Fibroblast of lung (primary cell): Measurements from ENCODE around the gene DAPK3. TPM values are rescaled to one million over a fixed set of nuclear protein-coding genes. Genes with fewer than 3 reads are reported as not detected.

Experiments used
- DNase-seq, 2 donors: peaks; one replicate each; pipeline versions ENCODE4 v3.0.0 to v3.0.0-alpha.2; 2010; ENCODE audit warnings: low read depth in 2 of 2
- H2AFZ ChIP-seq: 2 replicates; pipeline ENCODE4 v1.5.1; 2012; ENCODE audit warnings: low read length, control low read depth, inconsistent platforms
- H3K27ac ChIP-seq: 2 replicates; pipeline ENCODE4 v1.5.1; 2011; ENCODE audit warnings: low read length, control low read depth; ENCODE audit not compliant: insufficient read depth
- H3K27me3 ChIP-seq: 2 replicates; pipeline ENCODE4 v1.5.1; 2011; ENCODE audit warnings: mild to moderate bottlenecking, low read length; ENCODE audit not compliant: control insufficient read depth, insufficient read depth
- H3K36me3 ChIP-seq: 2 replicates; pipeline ENCODE4 v1.5.1; 2011; ENCODE audit warnings: low read length; ENCODE audit not compliant: control insufficient read depth, insufficient read depth
- H3K4me1 ChIP-seq: 2 replicates; pipeline ENCODE4 v1.5.1; 2011; ENCODE audit warnings: low read length; ENCODE audit not compliant: control insufficient read depth, insufficient read depth; ENCODE audit errors: extremely low read depth
- H3K4me2 ChIP-seq: 2 replicates; pipeline ENCODE4 v1.5.1; 2011; ENCODE audit warnings: low read length, control low read depth; ENCODE audit not compliant: insufficient read depth; ENCODE audit errors: extremely low read depth
- H3K4me3 ChIP-seq, 4 experiments: fragments of 200-600 bp in 1 of 4; sonication (generic) in 1 of 4; replicated peaks in 1 of 4; 2 replicates each; pipeline ENCODE4 v1.5.1; 2011 to 2016; ENCODE audit warnings: low read length in 4 of 4, low read depth in 3 of 4, mild to moderate bottlenecking in 3 of 4, control low read depth in 2 of 4, inconsistent platforms in 1 of 4, mixed read lengths in 1 of 4; ENCODE audit not compliant: insufficient read depth in 1 of 4; ENCODE audit errors: control extremely low read depth in 1 of 4
- H3K79me2 ChIP-seq: 2 replicates; pipeline ENCODE4 v1.5.1; 2012; ENCODE audit warnings: mild to moderate bottlenecking, low read length, inconsistent platforms; ENCODE audit not compliant: control insufficient read depth, insufficient read depth
- H3K9ac ChIP-seq: 2 replicates; pipeline ENCODE4 v1.5.1; 2011; ENCODE audit warnings: mild to moderate bottlenecking, low read length, control low read depth; ENCODE audit not compliant: insufficient read depth
- H3K9me3 ChIP-seq: 2 replicates; pipeline ENCODE4 v1.5.1; 2012; ENCODE audit warnings: low read depth, low read length; ENCODE audit not compliant: control insufficient read depth, insufficient read depth
- H4K20me1 ChIP-seq: 2 replicates; pipeline ENCODE4 v1.5.1; 2011; ENCODE audit warnings: low read length; ENCODE audit not compliant: control insufficient read depth, insufficient read depth; ENCODE audit errors: extremely low read depth
- EZH2 ChIP-seq: IDR thresholded peaks from 2 replicates; pipeline ENCODE4 v1.5.1; 2012; ENCODE audit warnings: low read length, control low read depth, mild to moderate bottlenecking; ENCODE audit errors: missing control alignments
- polyA plus RNA-seq, 2 donors: library from polyadenylated mRNA; depleted of rRNA in 1 of 2; stranded (reverse) in 1 of 2; unstranded in 1 of 2; fragments of >200 nt; gene quantifications; 2 replicates each; pipeline ENCODE4 v1.2.1, GENCODE V29; 2011 to 2012; ENCODE audit warnings: missing spikeins in 1 of 2
- total RNA-seq: library from RNA; depleted of rRNA; stranded (reverse); fragments of >200 nt; gene quantifications from 2 replicates; pipeline ENCODE4 v1.2.1, GENCODE V29; 2014
- TF ChIP-seq, protein P1 (sequence below), 2 donors: IDR thresholded peaks in 1 of 2; conservative IDR thresholded peaks in 1 of 2; 1 replicate in 1 of 2; 2 replicates in 1 of 2; pipeline ENCODE4 v1.5.1; 2011 to 2012; ENCODE audit warnings: low read length in 2 of 2, control low read depth in 1 of 2, inconsistent platforms in 1 of 2, low read depth in 1 of 2, mild to moderate bottlenecking in 1 of 2

Gene DAPK3
- total and polyA plus RNA-seq, 2 donors (not counting 1 experiment from before 2014, with no cell fraction given): 69.8 to 114 TPM

DNA sequence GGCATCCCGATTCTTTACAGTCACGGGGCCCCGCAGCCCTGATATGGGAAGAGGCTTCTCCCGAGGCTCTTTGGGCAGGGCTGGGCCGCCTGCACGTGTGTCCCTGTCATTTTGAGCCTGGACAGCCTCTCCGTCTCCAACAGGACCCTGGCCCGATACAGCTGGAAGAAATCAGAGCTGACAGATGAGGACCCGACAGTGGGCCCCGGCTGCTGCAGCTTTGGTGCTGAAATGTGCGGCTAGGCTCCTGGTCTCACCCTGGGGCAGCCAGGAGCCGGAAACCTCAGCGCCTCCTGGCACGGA, 39.9 kb upstream of the DAPK3 start:
- Histone ChIP-seq H4K20me1 (no peaks in the 10 kb centered on the region), H3K79me2 (peaks cover 55% of the 10 kb centered on the region), H3K9ac (no peak overlapping the region)

DNA sequence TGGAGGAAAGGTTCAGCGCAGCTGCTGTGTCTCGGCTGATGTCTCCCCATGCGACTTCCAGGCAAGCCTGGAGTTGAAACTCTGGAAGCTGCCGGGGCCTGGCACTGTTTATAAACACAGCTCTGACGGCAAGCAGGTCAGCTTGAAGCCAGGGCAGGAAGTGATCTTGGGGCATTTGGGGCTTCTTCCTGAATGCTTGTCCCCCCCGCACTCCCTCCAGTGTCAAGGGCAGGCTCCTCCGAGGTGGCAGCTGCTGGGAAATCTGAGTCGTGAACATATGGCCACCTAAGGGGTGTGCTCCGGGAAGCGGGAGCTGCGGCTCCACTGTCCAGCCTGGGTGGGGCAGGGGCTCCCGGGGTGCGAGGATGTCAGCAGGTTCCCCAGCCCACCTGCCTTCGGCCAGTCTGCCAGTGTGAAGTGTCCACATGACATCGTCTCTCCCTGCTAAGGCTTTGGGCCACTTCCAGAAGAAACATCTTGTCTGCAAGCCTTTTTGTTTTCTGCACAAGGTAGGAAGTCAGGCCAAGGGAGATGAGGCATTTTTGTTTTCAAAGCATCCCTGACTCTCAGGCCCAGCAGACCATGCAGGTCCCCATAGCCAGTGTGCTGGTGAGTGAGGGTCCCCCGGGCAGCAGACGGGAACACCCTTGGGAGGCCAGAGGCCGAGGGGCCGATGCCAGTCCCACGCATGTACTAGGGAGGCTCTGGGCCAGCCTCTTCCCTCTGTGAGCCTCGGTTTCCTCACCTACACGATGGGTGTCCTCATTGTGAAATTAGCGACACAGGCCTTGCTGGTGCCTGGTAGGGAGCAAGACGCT, 39.3 kb upstream of the DAPK3 start:
- no peak for TF ChIP-seq EZH2
- TF ChIP-seq, protein P1, sequence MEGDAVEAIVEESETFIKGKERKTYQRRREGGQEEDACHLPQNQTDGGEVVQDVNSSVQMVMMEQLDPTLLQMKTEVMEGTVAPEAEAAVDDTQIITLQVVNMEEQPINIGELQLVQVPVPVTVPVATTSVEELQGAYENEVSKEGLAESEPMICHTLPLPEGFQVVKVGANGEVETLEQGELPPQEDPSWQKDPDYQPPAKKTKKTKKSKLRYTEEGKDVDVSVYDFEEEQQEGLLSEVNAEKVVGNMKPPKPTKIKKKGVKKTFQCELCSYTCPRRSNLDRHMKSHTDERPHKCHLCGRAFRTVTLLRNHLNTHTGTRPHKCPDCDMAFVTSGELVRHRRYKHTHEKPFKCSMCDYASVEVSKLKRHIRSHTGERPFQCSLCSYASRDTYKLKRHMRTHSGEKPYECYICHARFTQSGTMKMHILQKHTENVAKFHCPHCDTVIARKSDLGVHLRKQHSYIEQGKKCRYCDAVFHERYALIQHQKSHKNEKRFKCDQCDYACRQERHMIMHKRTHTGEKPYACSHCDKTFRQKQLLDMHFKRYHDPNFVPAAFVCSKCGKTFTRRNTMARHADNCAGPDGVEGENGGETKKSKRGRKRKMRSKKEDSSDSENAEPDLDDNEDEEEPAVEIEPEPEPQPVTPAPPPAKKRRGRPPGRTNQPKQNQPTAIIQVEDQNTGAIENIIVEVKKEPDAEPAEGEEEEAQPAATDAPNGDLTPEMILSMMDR (conservative IDR thresholded peaks at IDR 0.05 in 1 of 2, IDR thresholded peaks at IDR 0.05 in 1 of 2; ENCODE audit: low read depth in 1 of 2, low read length in 2 of 2): no peak
- no peak overlapping the region for H3K27ac ChIP-seq
- H4K20me1 ChIP-seq: no peaks in the 10 kb centered on the region
- peaks cover 52% of the 10 kb centered on the region for H3K79me2 ChIP-seq
- H3K9ac ChIP-seq: no peak overlapping the region
- peaks cover 8% of the 10 kb centered on the region for H3K4me1 ChIP-seq
- H2AFZ ChIP-seq: no peak overlapping the region
- no peaks in the 10 kb centered on the region for H3K27me3 ChIP-seq
- peak overlapping the region; percentile 58 for H3K4me2 ChIP-seq
- H3K9me3 ChIP-seq: no peaks in the 10 kb centered on the region
- peak overlapping the region in 1 of 4 experiments; percentile 92 for H3K4me3 ChIP-seq
- H3K36me3 ChIP-seq: peaks cover 21% of the 10 kb centered on the region
- DNase-seq: peak in 1 of 2 donors; percentile 36

More for the DNA sequence above, 39.9 kb upstream of the DAPK3 start:
- Histone ChIP-seq H3K4me3 (no peak overlapping the region), H3K36me3 (peaks cover 26% of the 10 kb centered on the region), H3K9me3 (no peaks in the 10 kb centered on the region), H3K4me2 (no peak overlapping the region), H3K4me1 (peaks cover 8% of the 10 kb centered on the region), H3K27ac (no peak overlapping the region), H2AFZ (no peak overlapping the region), H3K27me3 (no peaks in the 10 kb centered on the region)
- TF ChIP-seq EZH2: no peak
- TF ChIP-seq, protein P1 (conservative IDR thresholded peaks at IDR 0.05 in 1 of 2, IDR thresholded peaks at IDR 0.05 in 1 of 2; ENCODE audit: low read depth in 1 of 2, low read length in 2 of 2): no peak
- no peak for DNase-seq

DNA sequence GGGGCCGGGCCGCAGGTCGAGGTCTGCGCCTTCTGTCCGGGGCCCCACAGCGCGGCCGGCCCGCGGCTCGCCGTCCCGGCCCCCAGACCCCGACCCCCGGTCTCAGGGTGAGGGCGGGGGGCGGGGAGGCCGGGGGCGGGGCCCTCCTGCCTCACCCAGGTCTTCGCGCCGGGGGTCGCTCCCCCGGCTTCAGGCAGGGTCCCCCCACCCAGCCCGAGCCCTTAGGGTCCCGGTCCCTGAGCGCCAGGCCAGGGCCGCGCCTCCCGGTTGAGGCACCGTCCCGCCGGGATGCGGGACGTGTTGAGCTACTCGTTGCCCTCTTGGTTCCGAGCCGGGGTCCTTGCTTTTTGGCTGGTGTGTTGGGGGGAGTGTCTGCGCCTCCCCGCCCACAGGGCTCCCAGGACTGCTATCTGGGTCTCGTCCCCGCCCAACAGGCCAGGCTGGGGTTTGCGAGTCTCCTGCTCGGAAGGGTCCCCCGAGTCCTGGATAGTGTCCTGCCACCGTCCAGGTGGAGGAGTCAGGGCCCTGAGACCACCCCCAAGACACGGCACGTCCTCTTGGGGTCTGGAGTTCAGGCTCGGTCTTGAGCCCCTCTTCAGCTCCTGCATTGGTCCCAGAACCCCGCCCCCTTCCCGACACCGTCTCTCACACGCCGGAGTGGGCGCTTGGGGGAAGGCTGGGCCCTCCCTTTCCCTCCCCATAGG, 37.1 kb upstream of the DAPK3 start:
- Histone ChIP-seq H3K27ac (peak overlapping the region; percentile 47), H3K27me3 (no peaks in the 10 kb centered on the region), H3K4me2 (peak overlapping the region; percentile 98), H2AFZ (no peak overlapping the region), H4K20me1 (no peaks in the 10 kb centered on the region), H3K4me3 (peak overlapping the region; percentile 70 to 92 (median 86)), H3K9me3 (no peaks in the 10 kb centered on the region), H3K9ac (peak overlapping the region; percentile 52), H3K4me1 (peaks cover 8% of the 10 kb centered on the region), H3K36me3 (peaks cover 6% of the 10 kb centered on the region), H3K79me2 (peaks cover 37% of the 10 kb centered on the region)
- TF ChIP-seq EZH2: no peak
- TF ChIP-seq, protein P1 (conservative IDR thresholded peaks at IDR 0.05 in 1 of 2, IDR thresholded peaks at IDR 0.05 in 1 of 2; ENCODE audit: low read depth in 1 of 2, low read length in 2 of 2): no peak
- no peak for DNase-seq
